AG20443 (cell line): ENCODE measurements around the gene RIC3.

Experiments used
- DNase-seq: peaks from one replicate; pipeline ENCODE4 v3.0.0; 2012; ENCODE audit warnings: low spot score, mixed read lengths

Gene RIC3

GRCh38 chr11:8168485-8169257 lies at the start of gene RIC3:
RIC3 (minus strand) TSS chr11:8169025; CDS start chr11:8168989, 36 bp downstream.
- DNase-seq, result no peak

DNA sequence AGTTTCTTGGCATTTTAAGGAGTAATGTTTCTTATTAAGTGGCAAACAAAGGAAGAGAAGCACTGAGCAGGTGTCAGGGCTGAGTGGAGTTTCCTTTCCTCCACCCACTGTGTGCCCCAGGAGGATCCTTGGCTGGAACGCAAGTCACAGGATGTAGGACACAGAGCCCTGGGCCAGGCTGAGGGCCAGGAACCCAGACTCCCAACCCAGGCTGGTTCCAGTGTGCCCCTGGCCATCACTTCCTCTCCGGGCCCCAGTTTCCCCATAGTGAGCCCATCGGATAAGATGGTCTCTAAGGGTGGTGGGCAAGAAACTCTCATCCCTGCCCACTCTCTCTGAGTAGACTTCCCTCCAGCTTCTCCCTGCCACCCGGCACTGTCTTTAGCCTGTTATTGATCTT lies 49.6 kb upstream of the RIC3 start:
- DNase-seq, result no peak

- no peak for DNase-seq
These were observed 49.1 kb upstream of the RIC3 start for GRCh38 chr11:8217926-8218325.

DNA sequence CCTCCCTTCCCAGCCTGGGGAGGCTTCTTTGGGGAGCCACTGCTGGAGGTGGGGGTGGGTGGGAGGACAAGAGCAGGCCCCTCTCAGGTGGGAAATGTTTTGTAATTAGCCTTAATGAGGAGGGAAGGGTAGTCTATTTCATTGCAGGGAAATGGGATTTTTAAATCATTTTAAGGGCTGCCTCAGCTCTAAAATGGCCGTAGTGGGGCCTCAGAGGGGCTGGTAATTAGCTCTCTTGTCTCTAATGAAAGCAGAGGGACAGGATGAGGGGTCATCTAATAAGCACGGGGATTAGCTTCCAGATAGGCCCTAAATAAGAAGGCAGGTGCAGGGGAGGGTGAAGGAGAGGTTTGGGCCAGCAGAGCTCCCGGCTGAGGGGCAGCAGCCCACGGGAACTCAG lies 48.3 kb upstream of the RIC3 start:
- DNase-seq, result no peak

DNA sequence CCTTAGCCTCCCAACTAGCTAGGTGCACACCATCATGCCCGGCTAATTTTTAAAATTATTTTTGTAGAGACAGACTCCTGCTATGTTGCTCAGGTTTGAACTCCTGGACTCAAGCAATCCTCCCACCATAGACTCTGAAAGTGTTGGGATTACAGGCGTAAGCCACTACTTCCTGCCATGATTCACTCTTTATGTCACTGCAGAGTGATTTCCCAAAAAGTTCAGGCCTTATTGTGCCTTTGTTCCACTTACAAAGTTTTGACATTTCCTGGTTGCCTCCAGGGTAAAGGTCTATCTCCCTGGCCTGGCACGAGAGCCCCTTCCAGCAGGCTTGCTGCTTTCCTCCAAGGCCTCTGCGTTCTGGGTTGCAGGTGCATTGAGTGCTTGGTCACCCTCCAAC lies 44.6 kb upstream of the RIC3 start:
- no peak for DNase-seq

DNA sequence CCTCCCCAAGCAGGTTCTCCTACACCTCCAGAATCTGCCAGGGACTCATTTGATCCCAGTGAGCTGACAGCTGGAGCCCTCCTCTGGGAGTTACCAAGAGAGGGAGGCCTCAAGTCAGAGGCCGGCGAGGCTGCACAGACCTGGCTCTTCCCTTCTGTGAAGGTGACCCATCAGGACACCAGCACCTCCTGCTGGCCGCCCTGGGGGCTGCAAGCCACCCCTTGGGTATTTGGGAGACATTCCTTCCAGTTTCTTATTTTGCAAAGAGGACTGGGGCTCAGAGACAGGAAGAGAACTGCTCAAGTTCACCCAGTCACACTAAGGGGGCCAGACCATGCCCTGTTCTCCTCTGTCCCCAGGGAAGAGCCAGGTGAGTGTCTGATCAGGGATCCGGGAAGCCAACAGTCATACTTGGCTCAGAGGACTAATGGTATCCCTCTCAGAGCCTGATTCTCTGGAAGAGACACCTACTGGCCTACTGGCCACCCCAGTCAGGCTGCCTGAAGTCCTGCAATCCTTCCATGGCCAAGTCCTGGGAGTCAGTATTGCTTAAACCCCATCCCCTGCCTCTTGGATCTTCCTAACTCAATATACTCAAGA lies 40.5 kb upstream of the RIC3 start:
- DNase-seq, result no peak

GRCh38 chr11:8207080-8208000 lies 38.5 kb upstream of the RIC3 start:
- no peak for DNase-seq

- no peak for DNase-seq
These were observed 37.6 kb upstream of the RIC3 start for GRCh38 chr11:8206251-8207079.

DNA sequence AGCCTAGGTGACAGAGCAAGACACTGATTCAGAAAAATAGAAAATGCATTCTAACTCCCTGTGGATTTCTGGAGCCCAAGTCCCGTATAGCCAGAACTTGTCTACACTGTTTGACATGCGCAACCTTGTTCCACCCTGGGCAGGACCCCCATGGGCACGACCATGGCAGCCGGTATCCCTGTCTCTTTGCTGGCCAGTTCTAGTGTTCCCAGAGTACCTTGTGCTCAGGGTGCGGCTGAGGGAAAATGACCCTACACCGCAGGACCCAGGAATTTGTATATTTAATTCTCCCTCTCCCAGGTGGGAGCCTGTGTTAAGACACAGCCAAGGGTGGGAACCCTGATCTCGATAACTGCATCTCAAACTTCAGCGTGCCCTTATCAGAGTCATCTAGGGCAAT lies 36.7 kb upstream of the RIC3 start:
- no peak for DNase-seq

GRCh38 chr11:8204596-8204995 lies 35.8 kb upstream of the RIC3 start:
- no peak for DNase-seq

DNA sequence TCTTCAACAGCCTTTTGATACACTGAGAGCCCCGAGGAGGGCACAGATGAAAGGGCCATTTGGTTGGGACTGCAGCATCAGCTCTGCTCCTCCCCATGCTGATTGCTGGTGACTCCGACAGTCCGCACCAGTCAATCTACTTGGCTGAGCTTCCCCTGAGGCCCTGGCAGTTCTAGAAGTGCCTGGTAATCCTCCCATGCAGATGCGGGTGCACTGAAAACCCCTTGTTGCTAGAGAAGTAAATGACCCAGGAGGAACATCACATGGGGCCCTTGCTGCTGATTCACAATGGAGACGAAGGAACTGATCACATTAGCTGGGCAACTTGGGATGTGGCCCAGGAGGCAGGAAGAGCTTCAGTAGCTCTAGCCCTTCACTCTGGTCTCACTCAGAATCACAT lies 35.2 kb upstream of the RIC3 start:
- no peak for DNase-seq

DNA sequence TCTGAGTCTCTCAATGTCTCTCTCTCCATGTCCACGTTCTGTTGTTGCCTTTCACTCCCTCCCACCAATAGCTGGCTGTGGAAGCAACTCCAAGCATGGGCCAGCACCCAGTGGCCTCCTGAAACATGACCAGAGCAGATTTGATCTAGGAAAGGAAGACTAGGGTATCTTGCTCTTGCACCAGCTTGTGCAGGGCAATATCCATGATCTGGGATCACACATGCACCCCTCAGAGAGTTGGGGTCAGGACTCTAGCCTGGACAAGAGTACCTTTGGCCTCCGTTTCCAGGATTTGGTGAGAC lies 34.5 kb upstream of the RIC3 start:
- DNase-seq, result no peak

- no peak for DNase-seq
These were observed 33.9 kb upstream of the RIC3 start for GRCh38 chr11:8202516-8203413.

DNA sequence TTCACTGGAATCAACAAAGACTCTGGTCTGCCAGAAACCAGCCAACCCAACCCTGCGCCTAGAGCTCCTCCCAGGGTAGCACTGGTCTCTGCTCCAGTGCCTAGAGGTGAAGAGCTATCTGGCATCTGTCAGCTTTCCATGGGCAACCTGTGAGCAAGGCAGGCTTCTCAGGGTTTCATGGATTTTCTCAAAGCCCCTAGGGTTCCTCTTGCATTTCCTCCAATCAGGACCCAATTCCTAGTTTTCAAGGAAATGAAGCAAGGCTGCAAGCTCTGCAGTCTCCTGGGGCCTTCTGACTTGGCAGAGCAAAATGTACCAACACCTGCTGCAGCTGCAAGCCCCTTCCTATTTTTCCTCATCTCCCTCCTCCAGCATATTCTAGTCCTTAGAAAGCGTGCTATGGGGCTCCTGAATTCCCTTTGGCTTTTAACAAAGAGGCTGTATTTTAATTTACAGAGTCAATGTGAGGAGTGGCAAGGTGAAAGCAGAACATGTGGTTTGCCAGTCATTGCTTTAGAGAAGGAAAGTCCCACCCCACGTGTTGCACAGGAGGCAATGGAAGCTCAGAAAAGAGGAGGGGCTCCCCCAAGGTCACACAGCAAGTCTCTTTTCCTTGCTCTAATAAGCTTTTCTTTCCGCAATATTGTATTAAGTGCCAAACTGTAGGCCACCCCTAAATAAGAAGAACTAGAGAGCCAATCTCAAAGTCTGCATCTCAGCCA lies 33.0 kb upstream of the RIC3 start:
- DNase-seq, result no peak

DNA sequence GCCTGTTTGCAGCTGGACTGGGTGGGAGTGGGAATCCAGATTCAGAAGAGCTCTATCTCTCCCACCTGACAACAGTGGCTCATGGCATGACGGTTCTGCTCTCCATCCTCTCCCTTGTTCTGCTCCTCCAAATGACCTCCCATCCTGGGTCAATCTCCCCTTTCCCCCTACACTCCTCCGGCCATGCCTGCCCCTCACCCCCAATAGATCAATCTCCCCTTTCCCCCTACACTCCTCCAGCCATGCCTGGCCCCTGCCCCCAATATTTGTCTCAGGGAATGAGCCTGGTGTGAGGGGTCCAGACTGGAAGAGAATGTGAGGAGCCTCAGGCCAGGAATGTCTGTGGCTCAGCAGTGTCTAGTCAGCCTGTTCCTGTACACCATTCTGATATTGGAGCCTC lies 30.9 kb upstream of the RIC3 start:
- DNase-seq, result no peak

DNA sequence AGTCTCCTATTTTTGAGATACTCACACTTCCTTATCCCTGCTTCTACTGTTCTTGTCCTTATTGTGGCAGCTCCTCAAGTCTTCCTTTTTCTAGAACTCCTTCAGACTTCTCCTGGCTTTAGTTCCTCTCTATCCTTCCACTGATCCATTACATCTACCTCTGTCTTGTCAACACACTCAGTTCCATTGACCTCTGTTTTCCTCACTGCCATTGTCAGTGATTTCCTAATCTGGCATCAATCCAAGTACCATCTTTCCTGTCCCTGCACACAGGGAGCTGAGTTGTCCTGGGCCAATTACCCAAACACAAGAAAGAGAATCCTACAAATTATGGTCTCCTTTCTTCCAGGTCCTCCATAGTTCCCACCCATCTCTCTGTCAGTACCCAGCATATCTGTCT lies 27.9 kb upstream of the RIC3 start:
- DNase-seq, result no peak

DNA sequence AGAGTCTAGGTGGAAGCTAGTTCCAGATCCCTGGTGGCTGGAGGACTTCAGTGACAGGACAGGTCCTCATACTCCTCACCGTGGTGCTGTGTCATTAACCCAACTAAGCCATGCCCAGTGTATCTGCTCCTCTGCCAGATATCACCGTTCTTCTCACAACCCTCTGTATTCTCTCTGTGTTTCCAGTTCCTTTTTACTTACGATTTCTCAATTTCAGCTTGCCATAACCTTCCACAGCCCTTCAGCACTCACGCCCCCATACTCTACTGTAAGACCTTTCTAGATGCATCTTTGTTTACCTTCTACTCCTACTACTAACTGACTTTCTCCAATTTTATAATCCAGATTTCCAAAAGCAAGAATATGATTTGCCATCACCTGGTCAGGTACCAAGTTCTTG lies 26.1 kb upstream of the RIC3 start:
- no peak for DNase-seq

GRCh38 chr11:8192896-8193209 lies 24.0 kb upstream of the RIC3 start:
- no peak for DNase-seq

DNA sequence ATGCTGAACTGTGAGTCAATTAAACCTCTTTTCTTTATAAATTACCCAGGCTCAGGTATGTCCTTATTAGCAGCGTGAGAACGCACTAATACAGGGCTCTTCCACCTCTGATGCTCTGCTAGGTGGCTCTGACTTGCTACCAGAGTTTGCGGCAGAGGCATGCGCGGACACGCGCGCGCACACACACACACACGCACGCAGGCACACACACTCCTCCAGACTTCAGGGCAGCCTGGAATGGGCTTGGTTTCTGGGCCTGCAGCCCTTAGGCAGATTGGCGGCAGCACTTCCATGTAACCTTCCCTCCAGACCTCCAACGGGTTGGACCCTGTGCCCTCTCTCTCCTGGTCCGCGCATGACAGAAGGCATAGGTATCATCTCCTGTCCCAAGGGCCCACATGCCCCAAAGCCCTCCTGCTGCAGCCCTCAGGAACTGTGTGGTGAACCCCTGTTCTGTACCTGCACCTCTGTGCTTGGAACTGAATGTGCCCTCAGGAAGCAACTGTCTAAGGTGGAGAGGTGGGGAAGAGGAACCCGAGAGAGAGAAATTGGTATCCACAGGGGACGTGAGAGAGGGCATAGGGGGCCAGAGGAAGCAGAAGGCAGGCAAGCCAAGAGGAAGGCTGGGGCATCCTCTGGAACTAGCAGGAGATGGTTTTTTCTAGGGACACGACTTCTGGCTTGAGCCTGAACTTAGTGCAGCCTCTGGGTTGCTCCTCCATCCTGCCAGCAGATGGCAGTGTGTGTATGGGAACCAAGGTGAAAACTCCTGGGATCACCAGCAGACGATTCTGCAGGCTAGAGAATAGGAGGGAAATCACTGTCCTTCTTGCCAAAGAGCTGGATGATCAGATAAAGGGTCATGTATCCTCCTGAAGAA lies 23.4 kb upstream of the RIC3 start:
- DNase-seq, result peak; percentile 89

DNA sequence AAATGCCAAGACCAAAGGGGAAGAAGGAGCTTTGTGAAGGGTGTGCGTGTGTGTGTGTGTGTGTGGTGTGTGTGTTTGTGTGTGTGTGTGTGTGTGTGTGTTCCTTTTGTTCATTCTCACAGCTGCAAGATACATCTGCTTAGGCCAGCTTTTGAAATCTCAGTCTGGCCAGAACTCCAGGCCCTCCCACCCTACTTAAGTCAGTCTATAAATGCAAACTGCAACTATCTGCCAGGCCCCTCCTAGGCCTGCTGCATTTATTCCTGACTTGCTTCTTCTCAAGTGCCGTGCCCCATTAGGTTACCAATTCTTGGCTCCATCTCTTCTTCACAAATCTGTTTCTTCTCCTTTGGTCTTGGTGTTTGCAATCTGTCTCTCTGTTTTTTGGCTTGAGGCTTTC lies 21.6 kb upstream of the RIC3 start:
- DNase-seq, result no peak
